ENCODE data around the gene MNDA.

GRCh38 chr1:158840236-158840635, 9.1 kb downstream of the MNDA start:
- TF ChIP-seq CTCF (IDR thresholded peaks at IDR 0.05; ENCODE audit: insufficient read depth, low read depth, low read length) (no peak), EZH2 (IDR thresholded peaks at IDR 0.05; ENCODE audit: insufficient read depth, low read length) (no peak)
